ENCODE results near the gene SOBP.
A peak's percentile ranks its signal among the peaks of the same experiment; 100 is the strongest.
"Not testable (repeated sequence)": the region's sequence is repeated elsewhere in the genome, so short reads cannot be mapped to it uniquely, and the experiment has no call there.

The SOBP gene, protein sequence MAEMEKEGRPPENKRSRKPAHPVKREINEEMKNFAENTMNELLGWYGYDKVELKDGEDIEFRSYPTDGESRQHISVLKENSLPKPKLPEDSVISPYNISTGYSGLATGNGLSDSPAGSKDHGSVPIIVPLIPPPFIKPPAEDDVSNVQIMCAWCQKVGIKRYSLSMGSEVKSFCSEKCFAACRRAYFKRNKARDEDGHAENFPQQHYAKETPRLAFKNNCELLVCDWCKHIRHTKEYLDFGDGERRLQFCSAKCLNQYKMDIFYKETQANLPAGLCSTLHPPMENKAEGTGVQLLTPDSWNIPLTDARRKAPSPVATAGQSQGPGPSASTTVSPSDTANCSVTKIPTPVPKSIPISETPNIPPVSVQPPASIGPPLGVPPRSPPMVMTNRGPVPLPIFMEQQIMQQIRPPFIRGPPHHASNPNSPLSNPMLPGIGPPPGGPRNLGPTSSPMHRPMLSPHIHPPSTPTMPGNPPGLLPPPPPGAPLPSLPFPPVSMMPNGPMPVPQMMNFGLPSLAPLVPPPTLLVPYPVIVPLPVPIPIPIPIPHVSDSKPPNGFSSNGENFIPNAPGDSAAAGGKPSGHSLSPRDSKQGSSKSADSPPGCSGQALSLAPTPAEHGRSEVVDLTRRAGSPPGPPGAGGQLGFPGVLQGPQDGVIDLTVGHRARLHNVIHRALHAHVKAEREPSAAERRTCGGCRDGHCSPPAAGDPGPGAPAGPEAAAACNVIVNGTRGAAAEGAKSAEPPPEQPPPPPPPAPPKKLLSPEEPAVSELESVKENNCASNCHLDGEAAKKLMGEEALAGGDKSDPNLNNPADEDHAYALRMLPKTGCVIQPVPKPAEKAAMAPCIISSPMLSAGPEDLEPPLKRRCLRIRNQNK

DNA sequence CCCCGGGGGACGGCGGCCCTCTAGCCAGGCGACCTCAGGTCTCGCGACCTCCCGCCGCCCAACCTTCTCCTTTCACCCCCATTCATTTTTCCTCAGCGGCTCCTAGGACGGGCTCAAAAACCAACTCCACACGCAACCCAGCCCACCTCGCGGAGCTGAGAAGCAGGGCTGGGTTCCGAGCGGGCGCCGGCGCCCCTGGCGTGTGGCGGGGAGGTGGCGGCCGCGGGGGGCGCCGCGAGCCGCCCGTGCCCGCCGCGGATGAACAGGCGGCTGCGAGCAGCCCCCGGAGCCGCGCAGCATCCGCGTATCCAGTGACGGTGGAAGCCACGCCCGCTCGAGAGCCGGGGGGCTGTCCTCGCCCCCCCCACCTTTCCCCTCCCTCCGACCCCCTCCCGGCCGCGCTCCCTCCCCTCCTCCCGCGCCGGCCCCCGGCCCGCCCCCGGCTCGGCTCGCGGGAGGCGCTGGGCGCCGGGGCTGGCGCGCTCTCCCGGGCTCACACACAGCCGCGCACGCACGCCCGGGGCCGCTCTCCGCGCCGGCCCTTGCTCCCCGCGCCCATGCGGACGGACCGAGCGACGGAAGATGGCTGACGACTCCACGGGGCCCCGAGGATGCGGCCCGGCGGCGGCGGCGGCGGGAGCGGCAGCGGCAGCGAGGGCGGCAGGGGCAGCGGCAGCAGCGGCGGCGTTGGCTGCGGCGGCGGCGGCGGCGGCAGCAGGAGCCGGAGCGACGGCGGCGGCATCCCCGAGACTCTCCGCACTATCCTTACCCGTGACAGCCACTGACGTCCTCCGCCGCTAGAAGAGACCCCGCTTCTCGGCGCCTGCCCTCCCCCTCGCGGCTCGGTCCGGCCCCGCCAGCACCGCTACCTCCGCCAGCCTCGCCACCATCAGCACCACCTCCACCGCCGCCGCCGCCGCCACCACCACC, at the start of gene SOBP:
Gene SOBP (plus strand): TSS at position 482 of the 930 bp plus-strand sequence. CDS start 500 bp downstream, outside the sequence.
- DNase-seq (ENCODE audit: low read depth in 1 of 2, low spot score in 1 of 2), result peak; percentile 6 to 10

- no peak for DNase-seq (ENCODE audit: low read depth in 1 of 2, low spot score in 1 of 2)
Observed at GRCh38 chr6:107440936-107441335, 49.0 kb upstream of the SOBP start.

- no peak for DNase-seq (ENCODE audit: low read depth in 1 of 2, low spot score in 1 of 2)
Observed at GRCh38 chr6:107441682-107442081, 48.2 kb upstream of the SOBP start.

GRCh38 chr6:107442938-107443607, 46.8 kb upstream of the SOBP start:
- DNase-seq (ENCODE audit: low read depth in 1 of 2, low spot score in 1 of 2), result no peak

GRCh38 chr6:107443608-107444267, 46.2 kb upstream of the SOBP start:
- no peak for DNase-seq (ENCODE audit: low read depth in 1 of 2, low spot score in 1 of 2)

DNA sequence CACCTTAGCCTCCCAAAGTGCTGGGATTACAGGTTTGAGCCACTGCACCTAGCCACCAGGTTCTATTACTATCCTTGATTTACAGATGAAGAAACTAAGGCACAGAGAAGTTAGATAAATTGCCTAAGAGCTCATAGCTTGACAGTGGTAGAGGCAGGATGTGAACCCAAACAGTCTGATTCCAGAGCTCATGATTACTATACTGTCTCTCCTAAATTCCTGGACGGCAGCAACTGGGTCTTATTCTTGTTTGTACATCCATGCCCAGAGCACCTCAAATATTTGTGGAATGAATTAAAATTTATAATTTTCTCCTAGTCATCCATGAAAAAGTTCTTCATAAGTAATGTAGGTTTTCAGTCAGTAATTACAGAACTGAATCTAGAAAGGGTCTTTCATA, 45.6 kb upstream of the SOBP start:
- no peak for DNase-seq (ENCODE audit: low read depth in 1 of 2, low spot score in 1 of 2)

DNA sequence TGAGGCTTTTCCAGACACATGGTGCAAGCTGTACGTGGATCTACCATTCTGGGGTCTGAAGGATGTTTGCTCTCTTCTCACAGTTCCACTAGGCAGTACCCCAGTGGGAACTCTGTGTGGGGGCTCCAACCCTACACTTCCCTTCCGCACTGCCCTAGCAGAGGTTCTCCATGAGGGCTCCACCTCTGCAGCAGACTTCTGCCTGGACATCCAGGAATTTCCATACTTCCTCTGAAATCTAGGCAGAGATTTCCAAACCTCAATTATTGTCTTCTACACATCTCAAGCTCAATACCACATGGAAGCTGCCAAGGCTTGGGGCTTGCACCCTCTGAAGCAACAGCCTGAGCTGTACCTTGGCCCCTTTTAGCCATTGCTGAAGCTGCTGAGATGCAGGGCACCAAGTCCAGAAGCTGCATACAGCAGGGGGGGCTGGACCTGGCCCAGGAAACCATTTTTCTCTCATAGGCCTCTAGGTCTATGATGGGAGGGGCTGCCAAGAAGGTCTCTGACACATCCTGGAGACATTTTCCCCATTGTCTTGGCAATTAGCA, 42.2 kb upstream of the SOBP start:
- DNase-seq (ENCODE audit: low read depth in 1 of 2, low spot score in 1 of 2), result no peak

DNA sequence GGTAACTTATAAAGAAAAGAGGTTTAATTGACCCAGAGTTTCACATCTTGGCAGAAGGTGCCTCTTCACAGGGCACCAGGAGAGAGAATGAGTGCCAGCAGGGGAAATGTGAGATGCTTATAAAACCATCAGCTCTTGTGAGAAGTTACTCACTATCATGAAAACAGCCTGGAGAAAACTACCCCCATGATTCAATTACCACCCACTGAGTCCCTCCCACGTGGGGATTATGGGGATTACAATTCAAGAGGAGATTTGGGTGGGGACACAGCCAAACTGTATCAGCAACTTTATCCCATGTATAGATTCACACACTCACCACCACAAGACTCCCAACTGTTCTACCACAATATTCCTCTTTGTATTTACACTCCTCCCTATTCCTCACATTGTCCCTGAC, 41.1 kb upstream of the SOBP start:
- DNase-seq (ENCODE audit: low read depth in 1 of 2, low spot score in 1 of 2), result no peak

- DNase-seq (ENCODE audit: low read depth in 1 of 2, low spot score in 1 of 2), result peak in 1 of 2 donors; percentile 5
Observed at GRCh38 chr6:107458672-107459282, 31.1 kb upstream of the SOBP start.

GRCh38 chr6:107459283-107460082, 30.4 kb upstream of the SOBP start, which contains the start of gene PDSS2:
Gene PDSS2 (minus strand): TSS chr6:107459564. CDS start chr6:107459285, 279 bp downstream.
- peak; percentile 90 to 92 for DNase-seq (ENCODE audit: low read depth in 1 of 2, low spot score in 1 of 2)

GRCh38 chr6:107460083-107460631, 29.8 kb upstream of the SOBP start:
- no peak for DNase-seq (ENCODE audit: low read depth in 1 of 2, low spot score in 1 of 2)

DNA sequence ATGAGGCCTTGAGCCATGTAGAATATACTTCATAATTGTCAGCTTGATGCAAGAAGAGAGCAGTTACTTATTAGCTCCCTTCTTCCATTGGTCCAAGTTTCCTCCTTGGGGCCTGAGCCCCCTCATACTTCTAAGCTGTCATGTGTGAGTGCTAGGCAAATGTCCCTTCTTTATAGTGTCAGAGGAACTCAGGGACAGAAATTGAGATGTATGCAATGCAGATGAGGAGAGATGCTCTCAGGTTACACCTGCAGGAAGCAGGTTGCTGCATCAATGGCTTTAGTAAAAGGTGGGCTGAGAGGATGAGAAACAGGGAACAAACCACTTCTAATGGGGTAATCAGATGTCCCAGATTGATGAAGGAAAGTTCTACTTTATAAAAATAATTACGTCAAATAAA, 23.9 kb upstream of the SOBP start:
- no peak for DNase-seq (ENCODE audit: low read depth in 1 of 2, low spot score in 1 of 2)

GRCh38 chr6:107470364-107470763, 19.6 kb upstream of the SOBP start:
- no peak for DNase-seq (ENCODE audit: low read depth in 1 of 2, low spot score in 1 of 2)

DNA sequence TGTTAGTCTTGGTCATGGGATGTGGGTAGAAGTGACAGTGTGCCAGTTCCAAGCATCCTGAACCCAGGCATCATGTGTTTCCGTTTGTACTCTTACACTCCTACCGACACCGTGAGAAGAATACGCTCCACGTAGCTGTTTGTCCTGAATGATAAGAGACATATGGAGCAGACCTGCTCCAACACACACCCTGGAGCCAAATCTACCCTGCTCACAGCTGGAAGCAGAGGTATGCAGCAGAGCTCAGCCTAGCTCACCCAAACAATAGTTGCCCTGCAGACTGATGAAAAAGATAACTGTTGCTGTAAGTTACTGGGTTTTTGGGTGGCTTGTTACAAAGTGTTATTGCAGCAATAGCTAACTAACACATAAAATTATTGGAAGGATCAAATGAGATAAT, 16.3 kb upstream of the SOBP start:
- no peak for DNase-seq (ENCODE audit: low read depth in 1 of 2, low spot score in 1 of 2)

DNA sequence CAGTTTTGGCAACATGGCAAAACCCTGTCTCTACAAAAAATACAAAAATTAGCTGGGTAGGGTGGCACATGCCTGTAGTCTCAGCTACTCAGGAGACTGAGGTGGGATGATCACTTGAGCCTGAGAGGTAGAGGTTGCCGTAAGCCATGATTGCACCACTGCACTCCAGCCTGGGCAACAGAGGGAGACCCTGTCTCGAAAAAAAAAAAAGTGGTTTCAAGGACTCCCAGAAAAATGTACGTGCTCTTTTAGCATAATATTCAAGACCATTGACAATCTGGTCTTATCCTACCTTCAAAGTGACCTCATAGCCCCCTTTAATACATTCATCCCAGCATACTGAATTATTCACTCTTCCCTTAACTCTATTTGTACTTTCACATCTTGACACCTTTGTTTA, 14.6 kb upstream of the SOBP start:
- DNase-seq (ENCODE audit: low read depth in 1 of 2, low spot score in 1 of 2), result not testable (repeated sequence)

DNA sequence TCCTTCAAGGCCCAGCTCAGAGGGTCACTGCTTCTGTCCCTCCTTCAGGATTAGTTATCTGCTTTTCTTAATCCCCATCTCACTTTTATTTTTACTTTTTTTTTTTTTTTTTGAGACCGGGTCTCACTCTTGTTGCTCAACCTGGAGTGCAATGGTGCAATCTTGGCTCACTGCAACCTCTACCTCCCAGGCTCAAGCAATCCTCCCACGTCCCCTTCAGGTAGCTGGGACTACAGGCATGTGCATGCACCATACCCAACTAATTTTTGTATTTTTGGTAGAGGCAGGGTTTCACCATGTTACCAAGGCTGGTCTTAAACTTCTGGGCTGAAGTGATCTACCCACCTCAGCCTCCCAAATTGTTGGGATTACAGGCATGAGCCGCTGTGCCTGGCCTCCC, 14.1 kb upstream of the SOBP start:
- DNase-seq (ENCODE audit: low read depth in 1 of 2, low spot score in 1 of 2), result not testable (repeated sequence)

GRCh38 chr6:107479089-107479690, 10.7 kb upstream of the SOBP start:
- DNase-seq (ENCODE audit: low read depth in 1 of 2, low spot score in 1 of 2), result no peak

DNA sequence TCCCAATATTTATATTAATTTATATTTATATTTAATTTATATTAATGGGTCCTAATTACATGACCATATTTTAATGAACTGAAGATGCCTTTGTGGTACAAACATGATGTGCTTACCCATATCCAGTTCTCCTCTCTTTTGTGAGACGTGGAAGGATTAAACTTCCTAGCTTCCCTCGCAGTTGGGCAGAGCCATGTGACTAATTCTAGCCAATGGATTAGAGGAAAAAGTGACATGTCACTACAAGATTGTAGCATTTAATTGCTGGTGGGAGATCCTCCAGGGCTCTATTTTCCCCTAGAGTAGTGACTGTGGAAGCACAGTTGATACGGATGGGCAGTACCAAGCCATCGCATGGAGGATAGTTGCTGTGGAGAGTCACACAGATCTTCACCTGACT, 4.8 kb upstream of the SOBP start:
- DNase-seq (ENCODE audit: low read depth in 1 of 2, low spot score in 1 of 2), result no peak
